Breast epithelium (tissue), 4 donors: Measurements from ENCODE around the gene ST8SIA5. TPM values are rescaled to one million over a fixed set of nuclear protein-coding genes. Genes with fewer than 3 reads are reported as not detected.

ENCODE experiments used
- DNase-seq, 2 donors: peaks; one replicate each; pipeline ENCODE4 v3.0.0-alpha.2; 2019; ENCODE audit warnings: low spot score in 2 of 2
- H3K27ac ChIP-seq, 2 donors: fragments of 200-600 bp; sonication (generic) in 1 of 2; one replicate each; pipeline ENCODE4 v1.5.1; 2016 to 2019; ENCODE audit warnings: mild to moderate bottlenecking in 1 of 2
- H3K27me3 ChIP-seq, 2 donors: fragments of 200-600 bp; sonication (generic) in 1 of 2; one replicate each; pipeline versions ENCODE4 v1.5.1 to v1.6.0; 2017 to 2019; ENCODE audit warnings: control low read depth in 1 of 2, mild to moderate bottlenecking in 1 of 2
- H3K36me3 ChIP-seq: fragments of 200-600 bp; one replicate; pipeline ENCODE4 v1.5.1; 2019
- H3K4me1 ChIP-seq, 2 donors: fragments of 200-600 bp; sonication (generic); one replicate each; pipeline ENCODE4 v1.5.1; 2016 to 2019; ENCODE audit warnings: control low read depth in 1 of 2
- H3K4me3 ChIP-seq, 3 donors: fragments of 200-600 bp; sonication (generic); 1 replicate in 2 of 3; 2 replicates in 1 of 3; pipeline ENCODE4 v1.5.1; 2016 to 2019; ENCODE audit warnings: mild to moderate bottlenecking in 3 of 3, moderate library complexity in 2 of 3
- H3K9me3 ChIP-seq, 2 donors: fragments of 200-600 bp; sonication (generic) in 1 of 2; one replicate each; pipeline ENCODE4 v1.5.1; 2016 to 2019; ENCODE audit warnings: control low read depth in 1 of 2
- POLR2A ChIP-seq: fragments of 450-650 bp; IDR thresholded peaks from one replicate; pipeline ENCODE4 v1.6.1; 2016; ENCODE audit warnings: antibody characterized with exemption, mild to moderate bottlenecking, moderate library complexity
- POLR2AphosphoS5 ChIP-seq, 3 donors: sonication (generic); formaldehyde crosslinking; IDR thresholded peaks; one replicate each; pipeline ENCODE4 v1.6.1; 2017; ENCODE audit warnings: antibody characterized with exemption in 3 of 3
- intact Hi-C: fragments of 100-400 bp; cut with DNase I; formaldehyde crosslinking; loops from one replicate; pipeline ENCODE4 v1.15.1; 2023; ENCODE audit warnings: low total_unique reads
- total RNA-seq, 3 donors: library from RNA; depleted of rRNA; stranded (reverse); fragments of >200 nt; gene quantifications; one replicate each; pipeline ENCODE4 v1.1.0, GENCODE V29; 2016
- TF ChIP-seq, protein P1 (sequence below), 3 donors: fragments of 450-650 bp; IDR thresholded peaks; one replicate each; pipeline ENCODE4 v1.5.1; 2016 to 2017; ENCODE audit warnings: antibody characterized with exemption in 3 of 3, mild to moderate bottlenecking in 3 of 3, moderate library complexity in 3 of 3

Gene ST8SIA5
- total RNA-seq, 3 donors from 2014 or later, result 0.29 to 0.33 TPM; not detected in 1

- Histone ChIP-seq H3K4me3 (no peak overlapping the region), H3K36me3 (no peaks in the 10 kb centered on the region), H3K27ac (no peak overlapping the region), H3K9me3 (no peaks in the 10 kb centered on the region), H3K4me1 (no peaks in the 10 kb centered on the region), H3K27me3 (no peaks in the 10 kb centered on the region)
- DNase-seq, result no peak
- TF ChIP-seq POLR2AphosphoS5 (IDR thresholded peaks at IDR 0.05) (no peak), POLR2A (no peak)
- TF ChIP-seq, protein P1, sequence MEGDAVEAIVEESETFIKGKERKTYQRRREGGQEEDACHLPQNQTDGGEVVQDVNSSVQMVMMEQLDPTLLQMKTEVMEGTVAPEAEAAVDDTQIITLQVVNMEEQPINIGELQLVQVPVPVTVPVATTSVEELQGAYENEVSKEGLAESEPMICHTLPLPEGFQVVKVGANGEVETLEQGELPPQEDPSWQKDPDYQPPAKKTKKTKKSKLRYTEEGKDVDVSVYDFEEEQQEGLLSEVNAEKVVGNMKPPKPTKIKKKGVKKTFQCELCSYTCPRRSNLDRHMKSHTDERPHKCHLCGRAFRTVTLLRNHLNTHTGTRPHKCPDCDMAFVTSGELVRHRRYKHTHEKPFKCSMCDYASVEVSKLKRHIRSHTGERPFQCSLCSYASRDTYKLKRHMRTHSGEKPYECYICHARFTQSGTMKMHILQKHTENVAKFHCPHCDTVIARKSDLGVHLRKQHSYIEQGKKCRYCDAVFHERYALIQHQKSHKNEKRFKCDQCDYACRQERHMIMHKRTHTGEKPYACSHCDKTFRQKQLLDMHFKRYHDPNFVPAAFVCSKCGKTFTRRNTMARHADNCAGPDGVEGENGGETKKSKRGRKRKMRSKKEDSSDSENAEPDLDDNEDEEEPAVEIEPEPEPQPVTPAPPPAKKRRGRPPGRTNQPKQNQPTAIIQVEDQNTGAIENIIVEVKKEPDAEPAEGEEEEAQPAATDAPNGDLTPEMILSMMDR (IDR thresholded peaks at IDR 0.05), result no peak
- intact Hi-C loops, result no loop called here
Observed at GRCh38 chr18:46700066-46700824, 56.6 kb downstream of the ST8SIA5 start.

GRCh38 chr18:46696702-46697101, 60.2 kb downstream of the ST8SIA5 start:
- Histone ChIP-seq H3K36me3 (no peaks in the 10 kb centered on the region), H3K27ac (no peak overlapping the region), H3K4me1 (no peaks in the 10 kb centered on the region), H3K9me3 (no peaks in the 10 kb centered on the region), H3K4me3 (no peak overlapping the region), H3K27me3 (no peaks in the 10 kb centered on the region)
- TF ChIP-seq, protein P1 (IDR thresholded peaks at IDR 0.05), result no peak
- TF ChIP-seq POLR2AphosphoS5 (IDR thresholded peaks at IDR 0.05) (no peak), POLR2A (no peak)
- intact Hi-C loops, result no loop called here
- DNase-seq, result no peak

DNA sequence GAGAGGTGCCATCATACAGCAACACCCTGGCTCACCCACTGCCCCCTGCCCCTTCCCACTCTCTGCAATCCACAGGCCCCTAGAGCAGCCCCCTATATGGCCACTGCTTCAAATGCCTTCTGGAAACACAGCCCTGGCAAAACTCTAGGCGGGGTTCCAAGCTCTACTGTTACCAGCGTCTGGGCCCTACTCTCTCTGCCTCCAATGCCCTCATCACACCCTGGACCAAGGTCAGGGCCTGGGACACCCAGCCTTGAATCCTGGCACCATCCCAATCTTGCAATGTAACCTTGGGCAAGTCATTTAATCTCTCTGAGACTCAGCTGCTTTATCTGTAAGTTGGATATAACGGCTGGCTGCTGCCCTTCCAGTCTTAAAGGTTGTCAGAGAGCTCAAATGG, 60.6 kb downstream of the ST8SIA5 start:
- no peak overlapping the region for H3K27ac ChIP-seq
- no peaks in the 10 kb centered on the region for H3K27me3 ChIP-seq
- no peak for TF ChIP-seq POLR2AphosphoS5 (IDR thresholded peaks at IDR 0.05)
- TF ChIP-seq, protein P1 (IDR thresholded peaks at IDR 0.05), result no peak
- TF ChIP-seq POLR2A, result no peak
- no peak overlapping the region for H3K4me3 ChIP-seq
- no peaks in the 10 kb centered on the region for H3K9me3 ChIP-seq
- H3K4me1 ChIP-seq, result no peaks in the 10 kb centered on the region
- DNase-seq, result no peak
- intact Hi-C loops, result no loop called here
- H3K36me3 ChIP-seq, result no peaks in the 10 kb centered on the region

- Histone ChIP-seq H3K27me3 (no peaks in the 10 kb centered on the region), H3K4me1 (no peaks in the 10 kb centered on the region), H3K36me3 (no peaks in the 10 kb centered on the region), H3K27ac (no peak overlapping the region), H3K4me3 (no peak overlapping the region), H3K9me3 (no peaks in the 10 kb centered on the region)
- no peak for DNase-seq
- TF ChIP-seq POLR2A (no peak), POLR2AphosphoS5 (IDR thresholded peaks at IDR 0.05) (no peak)
- TF ChIP-seq, protein P1 (IDR thresholded peaks at IDR 0.05), result no peak
- intact Hi-C loops, result no loop called here
Observed at GRCh38 chr18:46693996-46694395, 62.9 kb downstream of the ST8SIA5 start.

GRCh38 chr18:46688853-46689525, 67.9 kb downstream of the ST8SIA5 start:
- intact Hi-C loops, result no loop called here
- H3K27ac ChIP-seq, result no peak overlapping the region
- no peak for DNase-seq
- H3K27me3 ChIP-seq, result no peaks in the 10 kb centered on the region
- H3K36me3 ChIP-seq, result no peaks in the 10 kb centered on the region
- no peaks in the 10 kb centered on the region for H3K4me1 ChIP-seq
- no peaks in the 10 kb centered on the region for H3K9me3 ChIP-seq
- no peak for TF ChIP-seq POLR2A
- no peak for TF ChIP-seq POLR2AphosphoS5 (IDR thresholded peaks at IDR 0.05)
- TF ChIP-seq, protein P1 (IDR thresholded peaks at IDR 0.05), result no peak
- no peak overlapping the region for H3K4me3 ChIP-seq
